Liver (tissue), 9 donors: ENCODE measurements around the gene MAFG. TPM values are rescaled to one million over a fixed set of nuclear protein-coding genes. Genes with fewer than 3 reads are reported as not detected.

ENCODE experiments used
- DNase-seq: peaks from one replicate; pipeline ENCODE4 v3.0.0-alpha.2; 2017; ENCODE audit warnings: low spot score
- H3K27ac ChIP-seq, 2 donors: one replicate each; pipeline ENCODE4 v1.7.0; 2013; ENCODE audit warnings: inconsistent platforms in 2 of 2, low read length in 2 of 2, control low read depth in 1 of 2, low read depth in 1 of 2, mild to moderate bottlenecking in 1 of 2
- H3K27me3 ChIP-seq, 4 donors: one replicate each; pipeline versions ENCODE4 v1.6.1 to v1.7.0; 2013; ENCODE audit warnings: low read length in 3 of 4, inconsistent platforms in 1 of 4, mild to moderate bottlenecking in 1 of 4, moderate library complexity in 1 of 4; ENCODE audit not compliant: control insufficient read depth in 4 of 4, insufficient read depth in 4 of 4
- H3K36me3 ChIP-seq, 4 donors: one replicate each; pipeline versions ENCODE4 v1.6.1 to v1.7.0; 2013; ENCODE audit warnings: low read length in 3 of 4, mild to moderate bottlenecking in 3 of 4, low read depth in 1 of 4, moderate library complexity in 1 of 4; ENCODE audit not compliant: control insufficient read depth in 4 of 4, insufficient read depth in 3 of 4
- H3K4me1 ChIP-seq, 4 donors: one replicate each; pipeline versions ENCODE4 v1.6.1 to v1.7.0; 2013; ENCODE audit warnings: low read length in 3 of 4, mild to moderate bottlenecking in 3 of 4, moderate library complexity in 1 of 4; ENCODE audit not compliant: control insufficient read depth in 4 of 4, insufficient read depth in 4 of 4
- H3K4me3 ChIP-seq, 3 donors: one replicate each; pipeline versions ENCODE4 v1.6.1 to v1.7.0; 2013; ENCODE audit warnings: low read length in 3 of 3, control low read depth in 1 of 3, low read depth in 1 of 3, mild to moderate bottlenecking in 1 of 3
- H3K9ac ChIP-seq, 2 donors: one replicate each; pipeline ENCODE4 v1.7.0; 2013; ENCODE audit warnings: low read length in 2 of 2, mild to moderate bottlenecking in 2 of 2, moderate library complexity in 2 of 2, control low read depth in 1 of 2, low read depth in 1 of 2
- H3K9me3 ChIP-seq, 4 donors: one replicate each; pipeline versions ENCODE4 v1.6.1 to v1.7.0; 2013; ENCODE audit warnings: low read length in 3 of 4; ENCODE audit not compliant: control insufficient read depth in 4 of 4
- ATF3 ChIP-seq: IDR thresholded peaks from 2 replicates; pipeline ENCODE4 v1.6.1; 2016; ENCODE audit warnings: antibody characterized with exemption
- CTCF ChIP-seq: fragments of 150-350 bp; IDR thresholded peaks from 2 replicates; pipeline ENCODE4 v1.5.1; 2017; ENCODE audit warnings: improper control_type of control experiment, low read depth, low read length; ENCODE audit not compliant: missing input control
- GABPA ChIP-seq, 2 donors: IDR thresholded peaks in 1 of 2; conservative IDR thresholded peaks in 1 of 2; 2 replicates each; pipeline ENCODE4 v1.6.1; 2016; ENCODE audit warnings: antibody characterized with exemption in 2 of 2, mild to moderate bottlenecking in 1 of 2, moderate library complexity in 1 of 2
- MAX ChIP-seq: IDR thresholded peaks from 2 replicates; pipeline ENCODE4 v1.6.1; 2016; ENCODE audit warnings: antibody characterized with exemption
- NR2F2 ChIP-seq: IDR thresholded peaks from 2 replicates; pipeline ENCODE4 v1.6.1; 2016; ENCODE audit warnings: antibody characterized with exemption
- RAD21 ChIP-seq, 2 donors: IDR thresholded peaks; 2 replicates each; pipeline ENCODE4 v1.6.1; 2016; ENCODE audit warnings: antibody characterized with exemption in 2 of 2, mild to moderate bottlenecking in 2 of 2
- RXRA ChIP-seq, 2 donors: IDR thresholded peaks; 2 replicates each; pipeline ENCODE4 v1.6.1; 2017 to 2018; ENCODE audit warnings: antibody characterized with exemption in 2 of 2, mild to moderate bottlenecking in 1 of 2
- SP1 ChIP-seq: IDR thresholded peaks from 2 replicates; pipeline ENCODE4 v1.6.1; 2018; ENCODE audit warnings: antibody characterized with exemption, mild to moderate bottlenecking
- TAF1 ChIP-seq: conservative IDR thresholded peaks from 2 replicates; pipeline ENCODE4 v1.6.1; 2016; ENCODE audit warnings: antibody characterized with exemption, mild to moderate bottlenecking
- YY1 ChIP-seq: IDR thresholded peaks from 2 replicates; pipeline ENCODE4 v1.6.1; 2016; ENCODE audit warnings: antibody characterized with exemption, mild to moderate bottlenecking
- WGBS: extraction: QIAGEN DNeasy Blood & Tissue Kit; methylation state at CpG from one replicate; pipeline ENCODE4 v1.1.7; 2013; 5-methylcytosine and 5-hydroxymethylcytosine counted together
- polyA plus RNA-seq, 2 donors: library from polyadenylated mRNA; stranded (reverse) in 1 of 2; unstranded in 1 of 2; fragments of 200-250 nt in 1 of 2; fragments of >200 nt in 1 of 2; fragmentation: Nextera tagmentation in 1 of 2; extraction: Ambion mirVana in 1 of 2; gene quantifications; one replicate each; pipeline versions ENCODE4 v1.2.1 to v1.2.3, GENCODE V29; 2013 to 2015
- total RNA-seq, 2 donors: library from RNA; depleted of rRNA; stranded (reverse); fragments of >200 nt; gene quantifications; one replicate each; pipeline ENCODE4 v1.2.3, GENCODE V29; 2014
- TF ChIP-seq, protein P1 (sequence below): IDR thresholded peaks from 2 replicates; pipeline ENCODE4 v1.6.1; 2016; ENCODE audit warnings: antibody characterized with exemption, mild to moderate bottlenecking
- donor health status: healthy.
- donor health status: healthy.
- donor health status: healthy.
- donor health status: healthy.
- donor health status: healthy.

MAFG gene
- total and polyA plus RNA-seq, 4 donors: 3.0 to 17.0 (median 8.9) TPM

DNA sequence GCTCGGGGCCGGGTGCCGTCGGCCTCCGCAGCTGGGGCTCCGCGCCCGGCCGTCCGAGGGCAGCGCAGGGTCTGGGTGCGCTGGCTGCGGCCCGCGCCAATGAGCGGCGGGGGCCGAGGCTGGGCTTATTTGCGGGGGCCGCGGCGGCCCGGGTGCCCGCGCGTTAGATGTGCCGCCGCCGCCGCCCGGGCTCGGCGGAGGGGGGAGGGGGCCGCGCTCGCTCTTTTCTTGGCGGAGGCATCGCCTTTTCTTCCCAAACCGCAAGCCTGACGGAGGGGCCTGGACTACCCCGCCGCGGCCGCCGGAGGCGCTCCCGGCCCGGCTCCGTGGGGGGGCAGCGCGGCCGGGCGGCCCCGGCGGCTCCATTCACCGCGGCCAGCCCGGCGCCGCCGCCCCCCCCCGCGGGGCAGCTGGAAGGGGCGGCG is 33.6 kb upstream of the MAFG start, which contains the start of gene NOTUM:
TSS of gene NOTUM (minus strand) at position 101 of the 425 bp plus-strand sequence. CDS start 278 bp downstream, outside the sequence.
- Histone ChIP-seq H3K9me3 (no peaks in the 10 kb centered on the region), H3K4me3 (peak within 1 kb of the TSS in 2 of 3 donors; percentile 62 to 64)

GRCh38 chr17:81960130-81960958 is 32.8 kb upstream of the MAFG start:
- Histone ChIP-seq H3K9me3 (no peaks in the 10 kb centered on the region), H3K27ac (peak overlapping the region; percentile 64 to 69), H3K4me1 (peaks cover 7 to 20% (median 14%) of the 10 kb centered on the region in 4 donors), H3K36me3 (no peaks in the 10 kb centered on the region), H3K9ac (no peak overlapping the region), H3K27me3 (no peaks in the 10 kb centered on the region), H3K4me3 (peak overlapping the region in 2 of 3 donors; percentile 62 to 64)
- TF ChIP-seq GABPA (IDR thresholded peaks at IDR 0.05 in 1 of 2, conservative IDR thresholded peaks at IDR 0.05 in 1 of 2): no peak
- TF ChIP-seq RXRA (IDR thresholded peaks at IDR 0.05): peak; percentile 37 to 50
- peak in 1 of 2 donors; percentile 13 for TF ChIP-seq RAD21 (IDR thresholded peaks at IDR 0.05)
- peak; percentile 23 for TF ChIP-seq SP1
- TF ChIP-seq ATF3: no peak
- no peak for DNase-seq
- 3% methylated on average over 98 of the region's 98 CpGs for WGBS

More for the DNA sequence above, 33.6 kb upstream of the MAFG start, which contains the start of gene NOTUM:
- H3K36me3 ChIP-seq: no peaks in the 10 kb centered on the region
- peaks cover 7 to 20% (median 14%) of the 10 kb centered on the region in 4 donors for H3K4me1 ChIP-seq
- H3K9ac ChIP-seq: no peak within 1 kb of the TSS
- under 1% methylated on average over 65 of the region's 65 CpGs for WGBS
- H3K27ac ChIP-seq: peak within 1 kb of the TSS; percentile 64 to 69
- DNase-seq: no peak
- no peaks in the 10 kb centered on the region for H3K27me3 ChIP-seq
- TF ChIP-seq RAD21 (IDR thresholded peaks at IDR 0.05) (no peak), MAX (no peak), NR2F2 (no peak), YY1 (no peak), CTCF (peak; percentile 25), ATF3 (no peak), TAF1 (no peak)
- TF ChIP-seq, protein P1, sequence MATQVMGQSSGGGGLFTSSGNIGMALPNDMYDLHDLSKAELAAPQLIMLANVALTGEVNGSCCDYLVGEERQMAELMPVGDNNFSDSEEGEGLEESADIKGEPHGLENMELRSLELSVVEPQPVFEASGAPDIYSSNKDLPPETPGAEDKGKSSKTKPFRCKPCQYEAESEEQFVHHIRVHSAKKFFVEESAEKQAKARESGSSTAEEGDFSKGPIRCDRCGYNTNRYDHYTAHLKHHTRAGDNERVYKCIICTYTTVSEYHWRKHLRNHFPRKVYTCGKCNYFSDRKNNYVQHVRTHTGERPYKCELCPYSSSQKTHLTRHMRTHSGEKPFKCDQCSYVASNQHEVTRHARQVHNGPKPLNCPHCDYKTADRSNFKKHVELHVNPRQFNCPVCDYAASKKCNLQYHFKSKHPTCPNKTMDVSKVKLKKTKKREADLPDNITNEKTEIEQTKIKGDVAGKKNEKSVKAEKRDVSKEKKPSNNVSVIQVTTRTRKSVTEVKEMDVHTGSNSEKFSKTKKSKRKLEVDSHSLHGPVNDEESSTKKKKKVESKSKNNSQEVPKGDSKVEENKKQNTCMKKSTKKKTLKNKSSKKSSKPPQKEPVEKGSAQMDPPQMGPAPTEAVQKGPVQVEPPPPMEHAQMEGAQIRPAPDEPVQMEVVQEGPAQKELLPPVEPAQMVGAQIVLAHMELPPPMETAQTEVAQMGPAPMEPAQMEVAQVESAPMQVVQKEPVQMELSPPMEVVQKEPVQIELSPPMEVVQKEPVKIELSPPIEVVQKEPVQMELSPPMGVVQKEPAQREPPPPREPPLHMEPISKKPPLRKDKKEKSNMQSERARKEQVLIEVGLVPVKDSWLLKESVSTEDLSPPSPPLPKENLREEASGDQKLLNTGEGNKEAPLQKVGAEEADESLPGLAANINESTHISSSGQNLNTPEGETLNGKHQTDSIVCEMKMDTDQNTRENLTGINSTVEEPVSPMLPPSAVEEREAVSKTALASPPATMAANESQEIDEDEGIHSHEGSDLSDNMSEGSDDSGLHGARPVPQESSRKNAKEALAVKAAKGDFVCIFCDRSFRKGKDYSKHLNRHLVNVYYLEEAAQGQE: no peak
